Stimulated activated CD8-positive, alpha-beta memory T cell treated with anti-CD3 and anti-CD28 coated beads, Interleukin-7, amount 100 ng/mL, for 4 hours (primary cell): ENCODE data around the gene VRK2.
"Not testable (repeated sequence)": the region's sequence is repeated elsewhere in the genome, so short reads cannot be mapped to it uniquely, and the experiment has no call there.

Source experiments
- DNase-seq, 2 donors: peaks; one replicate each; pipeline ENCODE4 v3.0.0-alpha.2; 2020; ENCODE audit warnings: low read depth in 2 of 2

The VRK2 gene

DNA sequence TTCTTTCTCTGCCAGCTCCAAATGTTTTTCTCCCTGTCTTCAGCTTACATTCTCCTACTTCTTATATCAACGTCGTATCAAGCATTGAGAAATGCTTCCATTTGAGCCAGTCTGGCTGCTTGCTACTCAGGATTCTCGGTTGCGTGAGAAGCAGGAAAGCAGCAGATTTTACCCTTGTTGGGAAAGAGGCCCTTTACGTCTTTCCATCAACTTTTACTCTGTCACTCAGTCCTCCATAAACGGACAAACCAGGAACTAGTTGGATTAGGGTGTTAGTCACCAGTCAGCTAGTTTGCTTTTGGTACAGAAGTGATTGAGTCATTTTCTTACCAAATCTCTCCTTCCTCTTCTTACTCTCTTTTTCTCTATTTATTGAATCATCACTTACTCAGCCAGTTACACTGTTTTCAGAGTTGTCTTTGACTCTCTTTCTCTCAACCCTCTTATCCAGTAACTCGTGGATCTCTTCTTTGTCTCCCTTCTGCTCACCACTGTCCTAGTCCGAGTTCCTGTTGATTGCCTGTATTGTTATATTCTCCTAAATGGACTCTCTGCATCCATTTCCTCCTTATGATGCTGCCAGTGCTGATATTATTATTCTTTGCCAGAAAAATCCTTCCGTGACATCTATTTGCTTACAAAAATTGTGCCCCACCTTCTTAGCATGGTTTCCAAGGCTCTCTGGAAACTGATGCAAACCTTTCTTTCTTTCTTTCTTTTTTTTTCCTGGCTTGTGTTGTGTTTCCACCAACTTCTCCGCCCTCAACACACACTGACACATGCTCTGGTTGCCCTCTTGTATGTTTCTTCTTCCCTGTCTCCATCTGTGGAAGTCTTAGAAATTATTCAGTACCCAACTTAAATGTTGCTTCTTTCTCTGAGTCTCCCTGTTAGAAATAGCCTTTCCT is 61.5 kb downstream of the VRK2 start:
- DNase-seq, result no peak

DNA sequence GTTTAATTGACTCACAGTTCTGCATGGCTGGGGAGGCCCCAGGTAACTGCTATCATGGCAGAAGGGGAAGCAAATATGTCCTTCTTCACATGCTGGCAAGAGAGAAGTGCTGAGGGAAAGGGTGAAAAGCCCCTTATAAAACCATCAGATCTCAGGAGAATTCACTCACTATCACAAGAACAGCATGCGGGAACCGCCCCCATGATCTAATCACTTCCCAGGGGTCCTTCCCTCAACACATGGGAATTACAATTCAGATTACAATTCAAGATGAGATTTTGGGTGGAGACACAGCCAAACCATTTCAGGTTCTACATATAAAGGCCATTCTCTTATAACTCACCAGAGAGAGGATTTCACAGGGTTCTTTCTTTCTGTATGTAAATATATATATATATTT is 62.9 kb downstream of the VRK2 start:
- no peak for DNase-seq

DNA sequence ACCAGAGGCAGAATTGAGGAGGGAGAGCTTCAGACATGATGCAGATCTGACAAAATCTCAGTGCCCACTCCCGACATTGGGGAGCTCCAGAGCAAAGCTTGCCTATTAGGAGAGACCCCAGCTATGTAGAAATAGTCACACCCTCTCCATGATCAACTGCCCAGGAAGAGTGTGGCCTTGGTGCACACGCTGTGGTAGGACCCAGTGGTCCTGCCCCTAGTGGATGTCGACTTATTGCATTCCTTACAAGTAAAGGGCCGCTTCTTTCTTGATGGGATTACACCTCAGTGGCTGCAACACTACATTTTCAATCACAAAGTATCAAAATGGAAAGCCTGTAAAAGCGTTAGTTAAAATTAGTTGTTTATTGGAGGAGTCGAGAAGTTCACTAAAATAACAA is 64.2 kb downstream of the VRK2 start:
- no peak for DNase-seq

DNA sequence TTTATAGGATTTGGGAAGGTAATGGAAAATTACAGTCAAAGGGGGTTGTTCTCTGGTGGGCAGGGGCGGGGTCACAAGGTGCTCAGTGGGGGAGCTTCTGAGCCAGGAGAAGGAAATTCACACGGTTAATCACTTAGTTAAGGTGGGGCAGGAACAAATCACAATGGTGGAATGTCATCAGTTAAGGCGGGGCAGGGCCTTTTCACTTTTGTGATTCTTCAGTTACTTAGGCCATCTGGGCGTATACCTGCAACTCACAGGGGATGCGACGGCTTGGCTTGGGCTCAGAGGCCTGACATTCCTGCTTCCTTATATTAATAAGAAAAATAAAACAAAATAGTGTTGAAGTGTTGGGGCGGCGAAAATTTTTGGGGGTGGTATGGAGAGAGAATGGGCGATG is 67.0 kb downstream of the VRK2 start:
- not testable (repeated sequence) for DNase-seq

DNA sequence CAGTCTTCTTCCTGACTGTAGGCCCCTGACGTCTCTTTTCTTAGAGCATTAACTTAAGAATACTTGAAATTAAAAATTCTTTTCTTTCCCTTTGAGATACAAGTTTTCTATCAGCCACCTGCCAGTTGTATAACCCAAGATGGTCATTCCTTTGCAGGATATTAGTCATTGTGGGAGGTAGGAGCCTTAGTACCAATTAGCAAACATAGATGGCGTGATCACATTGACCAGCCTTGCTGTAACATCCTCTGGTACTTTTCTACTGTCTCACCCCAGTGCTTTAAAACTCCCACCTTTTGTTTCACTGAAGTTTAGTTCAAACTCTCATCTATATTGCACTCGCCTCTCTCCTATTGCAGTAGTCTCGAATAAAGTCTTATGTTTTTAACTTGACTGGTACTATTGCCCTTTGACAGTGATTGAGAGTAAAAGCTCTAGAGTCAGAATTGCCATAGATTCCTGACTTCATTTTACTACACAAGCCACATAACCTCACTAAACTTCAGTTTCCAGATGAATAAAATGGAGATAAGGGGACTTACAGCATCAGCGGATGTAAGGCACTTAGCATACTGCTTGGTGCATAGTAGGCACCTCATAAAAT is 74.1 kb downstream of the VRK2 start:
- no peak for DNase-seq

DNA sequence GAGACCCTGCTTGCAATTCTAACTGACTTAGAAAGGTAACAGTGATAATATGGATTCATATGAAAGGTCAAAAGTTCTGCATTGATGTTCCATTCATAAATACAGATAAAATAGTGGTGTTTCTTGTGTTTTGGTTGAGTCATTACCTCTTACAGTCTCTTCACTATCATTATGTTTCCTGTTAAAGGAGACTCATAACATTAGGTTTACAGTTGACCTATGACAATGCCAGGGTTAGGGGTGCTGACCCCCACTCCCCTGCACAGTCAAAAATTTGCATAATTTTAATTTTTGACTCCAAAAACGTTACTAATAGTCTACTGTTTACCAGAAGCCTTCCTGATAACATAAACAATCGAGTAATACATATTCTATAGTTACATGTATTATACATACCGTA is 75.4 kb downstream of the VRK2 start:
- DNase-seq, result no peak

DNA sequence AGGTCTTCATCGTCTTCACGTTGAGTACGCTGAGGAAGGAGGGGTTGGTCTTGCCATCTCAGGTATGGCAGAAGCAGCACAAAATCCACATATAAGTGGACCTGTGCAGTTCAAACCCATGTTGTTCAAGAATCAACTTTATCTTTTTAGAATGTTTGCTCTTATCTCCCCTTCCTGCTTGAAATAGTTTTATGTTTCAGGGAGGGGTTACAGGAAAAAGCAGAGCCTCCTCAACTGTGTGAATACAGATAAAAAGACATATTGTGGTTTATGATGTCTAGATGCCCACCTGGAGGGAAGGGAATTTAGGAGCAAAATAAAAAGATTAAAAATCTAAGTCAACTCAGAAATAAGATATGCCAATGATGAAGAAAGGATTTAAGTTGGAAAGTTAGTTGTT is 75.9 kb downstream of the VRK2 start:
- no peak for DNase-seq

DNA sequence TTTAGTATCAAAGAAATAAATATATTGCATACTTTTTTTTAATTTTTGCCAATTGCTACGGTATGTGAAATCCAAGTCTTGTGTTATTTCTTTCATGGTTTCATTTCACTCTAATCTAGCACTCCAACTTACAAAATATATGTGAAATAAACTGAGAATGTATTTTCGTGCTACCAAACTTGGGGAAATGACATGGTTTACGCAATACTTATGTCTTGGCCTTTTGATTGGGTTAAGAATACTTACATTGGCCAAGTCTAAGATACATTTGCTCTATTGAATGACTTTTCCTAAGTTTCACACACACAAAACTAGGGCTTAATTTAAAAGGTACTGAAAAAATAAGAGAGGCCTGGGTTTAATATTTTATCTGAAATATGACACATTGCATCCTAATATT is 80.5 kb downstream of the VRK2 start:
- no peak for DNase-seq

DNA sequence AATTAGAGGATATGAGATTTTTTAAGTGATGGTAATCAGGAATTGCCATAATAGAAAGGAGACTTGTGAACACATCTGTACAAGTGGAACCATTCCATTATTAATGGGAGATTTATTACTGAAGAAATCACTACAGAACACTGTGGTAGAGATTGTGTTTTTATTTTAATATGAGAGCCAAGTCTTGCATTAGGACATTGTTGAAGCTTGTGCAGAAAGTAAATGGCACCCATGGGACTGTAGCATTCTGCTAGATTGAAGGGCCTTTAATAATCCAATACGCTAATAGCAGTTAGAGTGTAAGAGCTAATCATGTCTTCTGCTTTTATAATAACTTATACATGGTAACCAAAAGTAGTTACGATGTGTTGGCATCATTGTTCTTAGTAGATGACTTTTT is 83.6 kb downstream of the VRK2 start:
- no peak for DNase-seq

DNA sequence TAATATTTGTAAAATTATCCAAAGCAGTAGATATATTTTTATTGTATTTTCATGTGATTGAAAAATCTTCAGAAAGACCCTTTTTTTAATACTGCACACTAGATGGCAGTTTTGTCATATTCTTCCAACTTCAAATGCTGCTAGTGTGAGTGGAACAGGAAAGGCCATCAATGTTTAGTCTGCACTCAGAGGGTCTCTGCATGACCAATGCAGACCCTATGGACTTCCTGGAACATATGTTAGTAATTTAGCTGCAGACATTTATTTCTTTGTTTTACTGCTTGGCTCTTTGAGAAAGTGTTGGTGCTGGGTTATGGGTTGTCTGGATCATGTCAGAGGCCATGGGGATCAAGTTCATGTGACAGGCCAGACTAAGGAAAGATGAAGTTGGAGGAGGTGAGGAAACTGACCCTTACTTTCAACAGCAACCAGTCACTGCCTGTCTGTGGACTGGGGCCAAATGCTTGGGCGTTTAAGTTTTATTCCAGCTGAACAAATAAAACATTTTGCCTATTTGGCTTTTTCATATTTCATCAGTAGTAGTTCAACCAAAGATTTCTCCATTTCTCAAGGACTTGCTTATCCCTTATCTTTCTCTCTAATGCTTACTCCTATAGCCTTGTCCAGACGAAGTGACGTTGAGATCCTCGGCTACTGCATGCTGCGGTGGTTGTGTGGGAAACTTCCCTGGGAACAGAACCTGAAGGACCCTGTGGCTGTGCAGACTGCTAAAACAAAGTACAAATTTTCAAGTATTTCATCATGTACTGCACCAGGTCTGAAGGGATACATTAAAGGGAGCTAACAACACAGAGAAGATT is 84.8 kb downstream of the VRK2 start:
- no peak for DNase-seq

DNA sequence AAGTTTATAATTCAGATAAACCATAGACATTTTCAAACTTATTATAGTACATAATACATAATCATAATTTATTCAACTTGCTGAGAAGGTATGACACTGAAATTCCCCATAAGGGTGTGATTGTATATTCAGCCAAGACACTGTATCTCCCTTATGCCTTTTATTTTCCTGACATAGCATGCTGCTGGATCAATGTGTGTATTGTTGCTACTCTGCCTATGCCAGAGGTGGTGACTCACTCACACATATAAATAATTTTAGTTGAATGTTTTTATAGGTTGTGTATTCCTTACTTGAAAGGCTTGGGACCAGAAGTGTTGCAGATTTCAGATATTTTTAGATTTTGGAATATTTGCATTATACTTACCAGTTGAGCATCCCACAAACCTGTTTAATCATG is 86.8 kb downstream of the VRK2 start:
- DNase-seq, result no peak

DNA sequence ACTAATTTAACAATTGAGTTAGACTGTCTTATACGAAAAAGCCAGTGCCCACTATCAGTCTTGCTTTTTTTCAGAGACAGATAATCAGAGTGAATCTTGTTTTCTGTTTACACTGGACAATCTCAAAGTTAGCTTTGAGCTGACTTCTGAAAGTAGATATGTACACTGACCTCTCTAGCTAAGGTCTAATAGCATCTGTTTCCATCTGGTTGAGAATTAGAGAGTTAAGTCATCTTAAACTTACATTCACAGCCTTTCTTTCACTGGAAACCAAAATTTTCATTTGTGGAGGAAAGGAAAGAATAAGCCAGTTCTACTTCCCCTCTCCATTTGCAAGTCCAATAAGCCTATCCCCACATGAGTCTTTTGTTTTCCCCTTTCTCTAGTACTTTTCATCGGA is 89.3 kb downstream of the VRK2 start:
- DNase-seq, result no peak

DNA sequence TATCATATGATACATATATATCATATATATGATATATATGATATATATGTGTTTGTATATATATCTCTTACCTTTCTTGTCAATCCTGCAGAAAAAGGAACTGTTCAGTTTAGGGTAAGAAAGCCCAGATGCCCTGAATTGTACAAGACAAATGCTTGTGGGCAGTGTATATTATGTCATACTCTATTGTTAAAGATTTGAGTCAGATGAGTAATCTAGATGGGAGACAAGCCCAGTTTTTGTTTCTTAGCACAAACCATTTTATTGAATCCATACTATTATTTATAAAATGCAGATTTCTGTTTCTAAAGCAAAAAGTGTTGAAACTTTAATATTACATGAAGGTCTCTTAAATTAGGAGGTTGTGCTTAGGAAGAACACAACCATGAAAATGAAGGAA is 90.6 kb downstream of the VRK2 start:
- no peak for DNase-seq

DNA sequence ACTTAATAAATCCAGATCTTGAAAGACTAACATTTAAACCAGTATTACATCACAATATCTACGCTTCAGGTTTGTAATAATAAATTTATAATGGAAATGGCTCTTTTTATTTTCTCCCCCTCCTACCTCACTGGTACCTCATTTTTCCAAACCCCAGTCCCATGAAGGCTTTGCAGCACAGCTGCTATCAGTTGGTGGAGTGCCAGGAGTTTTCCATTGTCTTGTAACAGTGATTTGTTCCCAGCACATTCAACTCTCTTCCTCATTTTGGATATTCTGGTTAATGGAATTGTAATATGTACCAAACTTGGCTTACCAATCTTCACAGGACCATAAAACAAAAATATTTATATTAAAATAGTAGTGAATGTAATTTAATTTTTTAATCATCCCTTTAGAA is 91.2 kb downstream of the VRK2 start:
- DNase-seq, result no peak

DNA sequence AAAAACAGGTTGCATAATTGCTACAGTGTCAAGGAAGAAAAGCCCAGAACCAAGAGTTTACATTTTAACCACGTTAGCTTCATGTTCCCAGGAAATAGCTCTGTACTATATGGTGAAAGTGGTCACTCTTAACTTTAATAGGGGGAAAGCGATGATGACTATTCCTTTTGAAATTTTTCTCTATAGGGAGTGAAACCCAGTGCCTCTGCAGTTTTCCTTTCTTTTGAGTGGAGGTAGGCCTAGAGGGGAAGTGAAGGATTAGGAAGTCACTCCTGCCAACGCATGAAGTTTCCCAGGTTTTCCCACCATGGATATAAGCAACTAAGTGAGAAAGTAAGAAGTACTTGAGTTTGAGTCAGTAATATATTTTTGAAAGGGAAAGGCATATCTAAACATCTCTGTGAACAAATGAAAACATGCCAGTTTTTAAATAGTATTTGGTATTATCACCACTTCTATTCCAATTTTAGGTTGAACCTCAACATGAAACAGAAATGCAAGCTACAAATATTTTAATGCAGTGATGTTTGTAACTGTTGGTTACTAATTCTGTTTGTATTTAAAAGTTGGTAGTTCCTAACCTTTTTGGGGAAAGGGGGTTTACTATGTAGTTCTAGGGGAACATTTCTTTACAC is 91.9 kb downstream of the VRK2 start:
- no peak for DNase-seq

DNA sequence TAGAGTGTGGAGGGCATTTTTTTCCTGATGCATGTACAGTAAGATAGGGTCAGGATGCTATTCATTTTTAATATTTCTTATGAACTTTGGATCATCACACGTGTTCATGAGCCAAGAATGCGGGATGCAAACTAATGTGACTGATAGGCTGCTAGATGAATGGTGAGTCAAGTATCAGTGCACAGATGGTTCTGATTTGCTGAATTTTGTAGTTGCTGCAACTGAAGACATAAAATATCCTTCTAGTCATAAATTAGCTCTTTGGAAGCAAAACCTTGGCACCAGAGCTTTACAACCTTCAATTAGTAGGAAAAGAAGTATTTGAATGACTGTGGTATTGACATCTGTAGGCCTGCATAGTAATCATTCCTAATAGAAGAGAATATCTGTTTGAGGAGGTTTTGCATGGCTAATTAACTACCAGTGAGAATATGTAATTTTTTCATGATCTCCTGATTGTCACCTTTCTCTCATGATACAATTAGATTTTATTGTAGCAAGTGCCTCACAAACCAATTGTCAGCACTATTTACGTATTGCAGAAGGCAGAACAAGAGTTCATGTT is 94.0 kb downstream of the VRK2 start:
- no peak for DNase-seq

DNA sequence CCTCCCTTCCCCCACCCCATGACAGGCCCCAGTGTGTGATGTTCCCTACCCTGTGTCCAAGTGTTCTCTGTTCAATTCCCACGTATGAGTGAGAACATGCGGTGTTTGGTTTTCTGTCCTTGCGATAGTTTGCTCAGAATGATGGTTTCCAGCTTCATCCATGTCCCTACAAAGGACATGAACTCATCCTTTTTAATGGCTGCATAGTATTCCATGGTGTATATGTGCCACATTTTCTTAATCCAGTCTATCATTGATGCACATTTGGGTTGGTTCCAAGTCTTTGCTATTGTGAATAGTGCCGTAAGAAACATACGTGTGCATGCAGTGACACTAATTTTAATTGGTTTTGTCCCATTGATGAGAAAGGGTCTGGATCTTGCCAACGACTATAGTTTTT is 99.2 kb downstream of the VRK2 start:
- DNase-seq, result not testable (repeated sequence)

DNA sequence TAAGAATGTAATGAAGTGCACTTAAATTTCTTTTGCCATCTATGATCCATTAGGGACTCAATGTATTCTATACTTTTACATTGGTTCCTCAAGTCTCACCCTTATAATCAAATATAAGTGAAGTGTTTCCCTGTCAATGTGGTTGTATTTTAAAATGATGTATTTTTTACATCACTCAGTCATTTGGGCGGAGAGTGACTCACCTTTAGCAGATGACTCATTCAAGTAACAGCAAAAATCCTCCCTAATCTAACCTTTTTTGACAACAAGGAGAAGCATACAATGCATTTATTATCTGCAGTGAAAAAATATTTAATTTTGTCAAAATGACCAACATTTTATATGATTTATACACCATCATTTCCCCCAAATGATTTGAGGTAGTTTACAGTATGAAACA is 100.1 kb downstream of the VRK2 start:
- DNase-seq, result no peak

DNA sequence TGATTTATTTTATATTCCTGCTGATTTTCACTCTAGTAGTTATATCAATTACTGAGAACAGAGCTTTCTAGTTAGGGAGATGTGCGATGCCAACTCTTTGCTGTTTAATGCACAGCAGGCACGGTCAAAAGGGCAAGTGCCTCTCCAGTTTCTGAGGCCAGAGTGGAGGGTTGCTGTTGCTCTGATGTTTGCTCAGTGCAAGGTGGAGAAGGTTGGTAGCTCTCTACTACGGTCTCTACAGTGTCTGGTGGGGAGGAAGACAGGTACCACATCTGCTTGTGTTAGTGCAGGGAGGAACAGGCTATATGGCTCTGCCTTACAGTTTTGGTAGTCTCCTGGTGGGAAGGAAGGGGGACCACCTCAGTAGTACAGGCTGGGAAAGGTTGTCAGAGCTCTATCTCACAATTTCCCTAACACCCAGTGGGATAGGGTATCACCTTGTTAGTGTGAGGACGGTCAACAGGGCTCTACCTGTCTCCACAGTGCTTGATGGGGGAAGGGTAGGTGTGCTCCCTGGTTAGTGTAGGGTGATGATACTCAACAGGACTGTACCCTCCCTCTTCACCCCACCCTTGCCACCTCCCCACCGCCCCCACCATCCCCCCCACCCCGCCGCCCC is 108.7 kb downstream of the VRK2 start:
- DNase-seq, result no peak

DNA sequence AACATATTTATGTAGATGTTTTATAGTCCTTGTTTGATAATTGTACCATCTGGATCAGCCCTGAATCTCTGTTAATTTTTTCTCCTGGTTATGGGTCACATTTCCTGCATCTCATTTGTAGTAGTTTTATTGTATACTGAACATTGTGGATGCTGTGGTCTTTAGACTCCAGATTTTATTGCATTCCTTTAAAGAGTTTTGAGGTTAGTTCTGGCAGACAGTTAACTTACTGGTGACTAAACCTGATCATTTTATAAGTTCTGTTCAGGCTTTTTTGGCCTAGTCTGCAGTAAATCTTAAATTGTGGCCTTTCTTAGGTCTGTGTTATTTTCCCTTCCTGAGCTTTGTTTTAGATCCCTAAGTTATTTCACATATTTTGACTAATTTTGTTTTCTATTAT is 110.2 kb downstream of the VRK2 start:
- no peak for DNase-seq

DNA sequence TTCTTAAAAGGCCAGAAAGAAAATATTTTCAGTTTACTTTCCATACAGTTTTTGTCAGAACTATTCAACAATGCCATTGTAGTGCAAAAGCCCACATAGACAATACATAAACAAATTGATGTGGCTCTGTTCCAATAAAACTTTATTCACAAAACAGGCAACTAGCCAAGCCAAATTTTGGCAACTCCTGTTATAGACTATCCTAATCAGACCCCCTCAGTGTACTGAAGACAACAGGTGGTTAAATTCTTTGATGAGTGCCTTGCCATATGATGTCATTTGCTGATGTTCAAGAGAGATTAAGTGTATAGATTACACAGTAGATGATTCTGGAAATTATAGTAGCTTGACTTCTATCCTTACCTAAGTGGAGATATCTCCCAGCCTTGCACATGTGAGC is 111.1 kb downstream of the VRK2 start:
- no peak for DNase-seq
